ENCODE results near the gene JPH2.

JPH2 gene

DNA sequence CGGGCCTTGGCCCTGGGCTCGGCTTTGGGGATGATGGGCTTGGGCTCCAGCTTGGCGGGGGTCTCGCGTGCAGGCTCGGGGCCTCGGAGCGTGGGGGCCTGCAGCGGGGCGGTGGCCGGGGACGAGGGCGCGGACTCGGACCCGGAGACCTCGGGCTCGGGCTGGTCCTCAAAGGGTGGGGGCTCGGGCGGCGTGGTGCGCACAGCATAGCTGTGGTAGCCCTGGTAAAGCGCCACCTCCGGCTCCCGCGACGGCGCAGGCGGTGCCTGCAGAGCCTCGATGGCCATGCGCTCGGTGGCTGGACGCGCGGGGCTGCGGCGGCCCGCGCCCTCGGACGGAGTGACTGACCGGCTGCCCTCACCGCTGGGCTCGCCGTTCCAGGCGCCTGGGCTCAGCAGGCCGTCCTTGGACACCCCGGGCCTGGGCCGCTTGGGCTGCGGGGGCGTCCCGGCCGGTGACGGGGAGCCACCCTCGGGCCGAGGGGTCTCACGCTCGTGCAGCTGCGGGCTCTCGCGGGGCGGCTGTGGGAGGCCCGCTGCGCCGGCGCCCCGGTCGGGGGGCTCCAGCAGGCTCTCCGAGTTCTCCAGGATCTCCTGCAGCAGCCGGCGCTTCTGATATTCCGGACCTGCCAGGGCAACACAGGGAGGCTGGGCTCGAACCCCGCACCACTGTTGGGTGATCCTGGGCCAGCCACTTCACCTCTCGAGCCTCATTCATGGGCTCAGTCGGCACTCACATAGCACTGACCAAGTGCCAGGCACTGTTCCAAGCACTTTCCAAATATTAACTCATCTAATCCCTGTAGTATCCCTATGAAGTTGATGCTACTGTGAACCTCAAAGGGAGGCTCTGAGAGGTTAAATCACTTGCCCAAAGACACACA, 71.0 kb downstream of the JPH2 start:
- Histone ChIP-seq H3K36me3 (ENCODE audit: insufficient read depth) (no peaks in the 10 kb centered on the region), H3K27ac (no peak overlapping the region), H3K4me1 (ENCODE audit: low read depth, poor library complexity, severe bottlenecking) (no peaks in the 10 kb centered on the region), H4K20me1 (ENCODE audit: insufficient read depth) (no peaks in the 10 kb centered on the region), H3K27me3 (ENCODE audit: insufficient read depth, low read depth) (no peaks in the 10 kb centered on the region), H3K4me3 (IDR thresholded peaks at IDR 0.05; ENCODE audit: insufficient read depth, low read depth, low read length) (no peak overlapping the region), H3K9ac (no peak overlapping the region), H2AFZ (ENCODE audit: low read depth) (no peak overlapping the region), H3K79me2 (ENCODE audit: insufficient read depth, low read depth) (no peaks in the 10 kb centered on the region), H3K4me2 (no peak overlapping the region)
- TF ChIP-seq, protein P1, sequence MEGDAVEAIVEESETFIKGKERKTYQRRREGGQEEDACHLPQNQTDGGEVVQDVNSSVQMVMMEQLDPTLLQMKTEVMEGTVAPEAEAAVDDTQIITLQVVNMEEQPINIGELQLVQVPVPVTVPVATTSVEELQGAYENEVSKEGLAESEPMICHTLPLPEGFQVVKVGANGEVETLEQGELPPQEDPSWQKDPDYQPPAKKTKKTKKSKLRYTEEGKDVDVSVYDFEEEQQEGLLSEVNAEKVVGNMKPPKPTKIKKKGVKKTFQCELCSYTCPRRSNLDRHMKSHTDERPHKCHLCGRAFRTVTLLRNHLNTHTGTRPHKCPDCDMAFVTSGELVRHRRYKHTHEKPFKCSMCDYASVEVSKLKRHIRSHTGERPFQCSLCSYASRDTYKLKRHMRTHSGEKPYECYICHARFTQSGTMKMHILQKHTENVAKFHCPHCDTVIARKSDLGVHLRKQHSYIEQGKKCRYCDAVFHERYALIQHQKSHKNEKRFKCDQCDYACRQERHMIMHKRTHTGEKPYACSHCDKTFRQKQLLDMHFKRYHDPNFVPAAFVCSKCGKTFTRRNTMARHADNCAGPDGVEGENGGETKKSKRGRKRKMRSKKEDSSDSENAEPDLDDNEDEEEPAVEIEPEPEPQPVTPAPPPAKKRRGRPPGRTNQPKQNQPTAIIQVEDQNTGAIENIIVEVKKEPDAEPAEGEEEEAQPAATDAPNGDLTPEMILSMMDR (conservative IDR thresholded peaks at IDR 0.05; ENCODE audit: low read depth, low read length): no peak

DNA sequence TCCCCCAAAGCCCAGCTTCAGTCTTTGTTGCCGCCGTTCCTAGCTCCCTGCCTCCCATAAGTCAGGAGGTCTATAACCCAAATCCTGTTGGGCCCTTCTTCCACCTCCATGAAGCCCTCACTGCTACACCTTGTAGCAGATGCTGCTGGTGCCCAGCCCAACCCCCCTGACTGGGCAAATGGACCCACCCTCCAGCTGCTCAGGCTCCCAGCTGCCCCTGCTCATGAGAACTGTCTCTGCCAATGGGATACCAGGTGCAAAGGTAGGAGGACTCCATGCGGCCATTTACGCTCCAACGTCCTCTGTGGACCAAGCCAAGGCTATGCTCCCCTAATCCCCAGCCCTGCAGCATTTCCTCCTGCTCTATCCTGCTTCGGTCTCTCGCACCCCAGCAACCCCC, 71.8 kb downstream of the JPH2 start:
- no peak overlapping the region for H2AFZ ChIP-seq (ENCODE audit: low read depth)
- no peaks in the 10 kb centered on the region for H4K20me1 ChIP-seq (ENCODE audit: insufficient read depth)
- H3K4me3 ChIP-seq (IDR thresholded peaks at IDR 0.05; ENCODE audit: insufficient read depth, low read depth, low read length): no peak overlapping the region
- TF ChIP-seq, protein P1 (conservative IDR thresholded peaks at IDR 0.05; ENCODE audit: low read depth, low read length): no peak
- H3K4me2 ChIP-seq: no peak overlapping the region
- no peaks in the 10 kb centered on the region for H3K36me3 ChIP-seq (ENCODE audit: insufficient read depth)
- H3K79me2 ChIP-seq (ENCODE audit: insufficient read depth, low read depth): no peaks in the 10 kb centered on the region
- H3K27me3 ChIP-seq (ENCODE audit: insufficient read depth, low read depth): no peaks in the 10 kb centered on the region
- H3K27ac ChIP-seq: no peak overlapping the region
- H3K4me1 ChIP-seq (ENCODE audit: low read depth, poor library complexity, severe bottlenecking): no peaks in the 10 kb centered on the region
- no peak overlapping the region for H3K9ac ChIP-seq

DNA sequence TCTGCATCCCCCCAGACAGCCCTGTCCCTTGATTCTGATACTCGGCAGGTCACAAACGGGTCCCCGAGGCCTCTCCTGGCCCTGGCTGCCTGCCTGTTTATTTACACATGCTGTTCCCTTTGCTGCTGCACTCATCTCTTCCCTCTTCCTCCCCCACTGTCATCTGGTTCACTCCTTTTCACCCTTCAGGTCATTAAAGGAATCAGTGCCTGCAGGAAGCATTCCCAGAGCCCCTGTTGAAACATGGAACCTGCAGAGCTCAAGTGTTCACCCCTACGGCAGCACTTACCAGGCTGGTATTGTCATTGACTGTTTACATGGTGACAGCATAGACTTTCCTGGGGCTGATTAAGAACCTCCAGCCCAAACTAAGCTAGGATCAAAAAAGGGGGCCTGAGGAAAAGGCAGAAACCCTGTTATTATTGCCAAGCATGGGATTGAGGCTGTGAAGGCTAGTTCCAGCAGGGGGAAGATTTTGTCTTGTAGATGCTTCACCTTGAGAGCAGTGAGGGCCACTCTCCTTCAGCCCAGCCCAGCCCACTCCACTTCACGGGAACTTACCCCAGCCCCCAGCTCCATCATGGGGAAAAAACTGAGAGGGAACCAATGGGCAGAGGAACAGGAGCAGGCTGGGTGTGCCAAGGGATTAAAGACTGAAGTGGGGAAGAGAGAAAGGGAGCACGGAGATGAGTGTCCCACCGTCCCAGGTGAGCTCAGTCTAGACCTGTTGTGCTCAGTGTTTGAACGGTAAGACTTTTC, 73.2 kb downstream of the JPH2 start:
- no peaks in the 10 kb centered on the region for H3K27me3 ChIP-seq (ENCODE audit: insufficient read depth, low read depth)
- no peak overlapping the region for H3K27ac ChIP-seq
- H3K4me3 ChIP-seq (IDR thresholded peaks at IDR 0.05; ENCODE audit: insufficient read depth, low read depth, low read length): no peak overlapping the region
- H3K9ac ChIP-seq: no peak overlapping the region
- no peaks in the 10 kb centered on the region for H3K79me2 ChIP-seq (ENCODE audit: insufficient read depth, low read depth)
- no peak overlapping the region for H3K4me2 ChIP-seq
- H3K36me3 ChIP-seq (ENCODE audit: insufficient read depth): no peaks in the 10 kb centered on the region
- H3K4me1 ChIP-seq (ENCODE audit: low read depth, poor library complexity, severe bottlenecking): no peaks in the 10 kb centered on the region
- TF ChIP-seq, protein P1 (conservative IDR thresholded peaks at IDR 0.05; ENCODE audit: low read depth, low read length): no peak
- no peaks in the 10 kb centered on the region for H4K20me1 ChIP-seq (ENCODE audit: insufficient read depth)
- H2AFZ ChIP-seq (ENCODE audit: low read depth): no peak overlapping the region

DNA sequence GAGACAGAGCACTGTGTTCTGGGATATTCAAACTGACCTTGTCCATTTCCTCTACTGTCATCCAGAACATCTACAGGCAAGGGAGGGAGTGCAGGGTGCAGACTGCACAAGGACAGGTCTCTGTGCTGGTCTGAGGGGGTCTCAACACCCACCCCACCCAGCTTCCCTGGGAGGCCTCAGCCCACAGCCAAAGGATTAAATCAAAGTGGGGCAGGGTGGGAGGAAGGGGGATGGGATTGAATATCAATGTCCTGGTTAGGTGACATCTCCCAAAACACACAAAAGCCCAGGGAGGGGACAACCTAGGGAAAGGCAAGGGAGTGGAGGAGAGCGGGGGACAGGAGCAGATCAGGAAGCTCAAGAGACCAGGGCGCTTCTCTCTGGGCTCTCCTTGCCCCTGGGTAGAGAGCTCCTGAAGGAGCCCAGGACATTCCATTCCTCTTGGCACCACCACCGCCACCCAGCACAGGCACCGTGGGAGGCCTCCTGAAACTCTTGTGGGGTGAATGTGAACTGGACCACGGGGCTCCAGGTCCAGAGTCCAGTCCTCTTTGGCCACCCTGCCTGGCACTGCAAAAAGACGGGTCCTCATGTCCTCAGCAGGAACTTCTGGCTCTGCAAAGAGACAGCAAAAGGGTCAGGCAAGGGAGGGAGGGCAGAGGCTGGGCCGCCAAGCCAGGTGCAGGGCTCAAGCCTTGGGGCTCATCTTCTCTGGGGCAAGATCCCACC, 73.9 kb downstream of the JPH2 start:
- Histone ChIP-seq H3K4me1 (ENCODE audit: low read depth, poor library complexity, severe bottlenecking) (no peaks in the 10 kb centered on the region), H3K4me3 (IDR thresholded peaks at IDR 0.05; ENCODE audit: insufficient read depth, low read depth, low read length) (no peak overlapping the region), H3K4me2 (no peak overlapping the region), H2AFZ (ENCODE audit: low read depth) (no peak overlapping the region), H3K27ac (no peak overlapping the region), H3K9ac (no peak overlapping the region), H3K27me3 (ENCODE audit: insufficient read depth, low read depth) (no peaks in the 10 kb centered on the region), H3K79me2 (ENCODE audit: insufficient read depth, low read depth) (no peaks in the 10 kb centered on the region), H4K20me1 (ENCODE audit: insufficient read depth) (no peaks in the 10 kb centered on the region), H3K36me3 (ENCODE audit: insufficient read depth) (no peaks in the 10 kb centered on the region)
- TF ChIP-seq, protein P1 (conservative IDR thresholded peaks at IDR 0.05; ENCODE audit: low read depth, low read length): no peak
